Loucy (cell line): Measurements from ENCODE around the gene PDYN.

Experiments used
- H2AFZ ChIP-seq: fragments of 200-600 bp; sonication (generic); 2 replicates; pipeline ENCODE4 v1.6.0; 2016; ENCODE audit warnings: antibody characterized with exemption, mild to moderate bottlenecking, low read length, moderate library complexity
- H3F3A ChIP-seq: fragments of 200-600 bp; 2 replicates; pipeline ENCODE4 v1.6.0; 2016; ENCODE audit warnings: antibody characterized with exemption, low read depth, mild to moderate bottlenecking
- H3K27me3 ChIP-seq: fragments of 200-600 bp; sonication (generic); 2 replicates; pipeline ENCODE4 v1.6.1; 2014; ENCODE audit warnings: low read length, mild to moderate bottlenecking; ENCODE audit not compliant: insufficient read depth, poor library complexity, severe bottlenecking
- H3K36me3 ChIP-seq: fragments of 200-600 bp; sonication (generic); 2 replicates; pipeline ENCODE4 v1.6.1; 2016; ENCODE audit warnings: low read length; ENCODE audit not compliant: insufficient read depth
- H3K4me1 ChIP-seq: fragments of 200-600 bp; sonication (generic); 2 replicates; pipeline ENCODE4 v1.5.1; 2014; ENCODE audit warnings: low read length, mild to moderate bottlenecking; ENCODE audit not compliant: insufficient read depth, poor library complexity, severe bottlenecking
- H3K4me2 ChIP-seq: fragments of 200-600 bp; sonication (generic); 2 replicates; pipeline ENCODE4 v1.6.0; 2014; ENCODE audit warnings: antibody characterized with exemption, low read length, low read depth, mild to moderate bottlenecking; ENCODE audit not compliant: poor library complexity, severe bottlenecking
- H3K4me3 ChIP-seq: fragments of 200-600 bp; sonication (generic); 2 replicates; pipeline ENCODE4 v1.5.1; 2014; ENCODE audit warnings: low read length, mild to moderate bottlenecking, mixed read lengths; ENCODE audit not compliant: poor library complexity, severe bottlenecking
- H3K79me2 ChIP-seq: fragments of 200-600 bp; sonication (generic); 2 replicates; pipeline ENCODE4 v1.6.1; 2014; ENCODE audit warnings: low read length; ENCODE audit not compliant: insufficient read depth
- H3K9ac ChIP-seq: fragments of 200-600 bp; sonication (generic); 2 replicates; pipeline ENCODE4 v1.6.0; 2014; ENCODE audit warnings: mild to moderate bottlenecking, low read depth, low read length, moderate library complexity; ENCODE audit not compliant: poor library complexity, severe bottlenecking
- H3K9me2 ChIP-seq: fragments of 200-600 bp; sonication (generic); replicated peaks from 2 replicates; pipeline ENCODE4 v1.6.1; 2016; ENCODE audit warnings: low read depth, low read length, mixed read lengths
- H3K9me3 ChIP-seq: fragments of 200-600 bp; sonication (generic); 2 replicates; pipeline ENCODE4 v1.6.1; 2014; ENCODE audit warnings: mild to moderate bottlenecking, antibody characterized with exemption, low read length, low read depth; ENCODE audit not compliant: insufficient read depth
- H4K20me1 ChIP-seq: fragments of 200-600 bp; sonication (generic); 2 replicates; pipeline ENCODE4 v1.6.0; 2014; ENCODE audit warnings: antibody characterized with exemption, low read length, mild to moderate bottlenecking; ENCODE audit not compliant: insufficient read depth, poor library complexity, severe bottlenecking
- CTCF ChIP-seq: fragments of 200-600 bp; sonication (generic); conservative IDR thresholded peaks from 2 replicates; pipeline ENCODE4 v1.5.1; 2014; ENCODE audit warnings: mild to moderate bottlenecking, antibody characterized with exemption, low read length
- EZH2phosphoT487 ChIP-seq: fragments of 200-600 bp; IDR thresholded peaks from 2 replicates; pipeline ENCODE4 v1.6.1; 2018; ENCODE audit warnings: antibody characterized with exemption, mild to moderate bottlenecking, moderate library complexity, borderline replicate concordance

Gene PDYN

GRCh38 chr20:1953621-1954020 lies 40.2 kb downstream of the PDYN start:
- no peak overlapping the region for H2AFZ ChIP-seq
- no peak overlapping the region for H3K4me2 ChIP-seq

DNA sequence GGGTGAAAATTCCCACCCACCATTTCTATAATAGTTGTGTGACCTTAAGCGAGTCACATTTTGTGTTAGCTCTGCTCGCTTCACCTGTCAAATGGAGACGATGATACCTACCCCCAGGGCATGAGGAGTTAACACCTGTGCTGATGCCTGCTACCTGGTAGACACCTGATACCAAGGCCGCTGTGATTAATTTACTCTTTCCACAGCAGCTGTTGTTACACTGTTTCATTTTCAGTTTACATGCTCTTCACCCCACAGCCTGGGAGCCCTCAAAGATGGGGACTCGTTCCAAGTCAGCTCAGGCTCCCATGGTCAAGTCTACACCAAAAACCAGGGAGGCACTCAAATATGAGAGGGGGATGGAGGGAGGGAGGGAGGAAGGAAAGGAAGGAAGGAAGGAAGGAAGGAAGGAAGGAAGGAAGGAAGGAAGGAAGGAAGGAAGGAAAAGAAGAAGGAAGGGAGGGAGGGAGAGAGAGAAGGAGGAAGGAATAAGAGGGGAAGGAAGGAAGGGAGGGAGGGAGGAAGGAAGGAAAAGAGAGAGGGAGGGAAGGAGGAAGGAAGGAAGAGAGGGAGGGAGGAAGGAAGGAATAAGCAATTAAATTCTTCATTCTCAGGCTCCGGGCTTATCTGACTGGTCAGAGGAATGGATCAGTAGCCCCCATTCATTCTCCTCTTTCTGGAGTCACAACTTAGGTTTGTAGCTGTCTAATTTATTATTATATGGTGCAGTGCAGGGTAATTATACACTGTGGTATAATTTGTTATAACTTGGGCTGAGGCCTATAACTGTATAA lies 40.9 kb downstream of the PDYN start:
- Histone ChIP-seq H2AFZ (no peak overlapping the region), H3K4me3 (no peak overlapping the region), H3K4me2 (no peak overlapping the region), H4K20me1 (no peaks in the 10 kb centered on the region), H3K27me3 (no peaks in the 10 kb centered on the region), H3K9me3 (no peaks in the 10 kb centered on the region), H3K9me2 (no peaks in the 10 kb centered on the region), H3K4me1 (no peaks in the 10 kb centered on the region), H3K79me2 (no peaks in the 10 kb centered on the region), H3F3A (no peaks in the 10 kb centered on the region), H3K9ac (no peak overlapping the region), H3K36me3 (no peaks in the 10 kb centered on the region)
- TF ChIP-seq EZH2phosphoT487 (no peak), CTCF (no peak)

More at GRCh38 chr20:1953621-1954020, 40.2 kb downstream of the PDYN start:
- no peak overlapping the region for H3K9ac ChIP-seq
- no peaks in the 10 kb centered on the region for H3K79me2 ChIP-seq
- no peaks in the 10 kb centered on the region for H3K27me3 ChIP-seq
- H3K9me3 ChIP-seq, result no peaks in the 10 kb centered on the region
- H3F3A ChIP-seq, result no peaks in the 10 kb centered on the region
- no peaks in the 10 kb centered on the region for H3K9me2 ChIP-seq
- H3K4me1 ChIP-seq, result no peaks in the 10 kb centered on the region
- no peak for TF ChIP-seq EZH2phosphoT487
- no peak for TF ChIP-seq CTCF
- no peak overlapping the region for H3K4me3 ChIP-seq
- H4K20me1 ChIP-seq, result no peaks in the 10 kb centered on the region
- no peaks in the 10 kb centered on the region for H3K36me3 ChIP-seq

DNA sequence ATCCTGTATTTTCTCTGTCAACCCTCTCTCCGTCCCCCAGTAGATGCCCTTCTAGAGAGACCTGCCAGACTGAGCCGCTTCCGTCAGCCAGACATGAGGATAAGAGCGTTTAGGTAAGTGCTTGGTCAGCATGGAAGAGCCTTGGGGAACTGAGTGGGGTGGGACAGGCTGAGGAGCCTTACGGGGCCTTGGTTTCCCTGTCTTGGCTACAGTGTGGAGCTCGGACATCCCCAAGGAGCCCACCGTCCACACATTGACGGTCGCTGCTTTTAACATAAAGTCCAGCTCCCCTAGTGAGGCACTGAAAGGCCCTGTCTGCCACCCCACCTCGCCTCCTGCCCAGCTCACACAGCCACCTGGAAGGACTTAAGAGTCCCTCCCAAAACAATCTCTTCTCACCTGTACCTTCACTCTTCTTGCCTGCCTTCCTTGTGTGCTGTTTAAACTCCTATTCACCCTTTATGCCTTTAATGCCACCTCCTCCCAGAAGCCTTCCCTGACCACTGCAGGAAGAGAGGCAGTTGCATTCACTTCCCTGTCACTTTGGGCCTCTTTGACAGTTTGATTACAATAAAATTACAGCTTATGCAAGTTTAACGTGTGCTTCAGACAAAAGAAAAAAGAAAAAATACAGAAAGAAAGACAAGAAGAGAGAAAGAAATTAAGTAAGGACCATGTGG lies 42.3 kb downstream of the PDYN start:
- Histone ChIP-seq H4K20me1 (no peaks in the 10 kb centered on the region), H3K9ac (no peak overlapping the region), H3K79me2 (no peaks in the 10 kb centered on the region), H3K9me2 (no peaks in the 10 kb centered on the region), H3K4me2 (no peak overlapping the region), H3K27me3 (no peaks in the 10 kb centered on the region), H2AFZ (no peak overlapping the region), H3K4me1 (no peaks in the 10 kb centered on the region), H3K4me3 (no peak overlapping the region), H3K36me3 (no peaks in the 10 kb centered on the region), H3K9me3 (no peaks in the 10 kb centered on the region), H3F3A (no peaks in the 10 kb centered on the region)
- TF ChIP-seq CTCF, result no peak
